SU-DHL-6 (cell line): Measurements from ENCODE around the gene PSMB9.
A peak's percentile ranks its signal among the peaks of the same experiment; 100 is the strongest.

Source experiments
- H2AFZ ChIP-seq: fragments of 200-600 bp; sonication (generic); 2 replicates; pipeline ENCODE4 v1.6.1; 2014; ENCODE audit warnings: low read depth, mild to moderate bottlenecking, moderate library complexity, mixed read lengths, antibody characterized with exemption, low read length; ENCODE audit not compliant: severe bottlenecking
- H3F3A ChIP-seq: fragments of 200-600 bp; shearing (Covaris generic); 2 replicates; pipeline ENCODE4 v1.6.0; 2016; ENCODE audit warnings: antibody characterized with exemption, mild to moderate bottlenecking; ENCODE audit not compliant: insufficient read depth
- H3K27ac ChIP-seq: fragments of 200-600 bp; sonication (generic); 2 replicates; pipeline ENCODE4 v1.5.1; 2016; ENCODE audit warnings: low read depth, mild to moderate bottlenecking, low read length, moderate library complexity, mixed read lengths
- H3K27me3 ChIP-seq: fragments of 200-600 bp; sonication (generic), shearing (Covaris generic); 2 replicates; pipeline ENCODE4 v1.6.0; 2014; ENCODE audit warnings: mild to moderate bottlenecking, low read length
- H3K36me3 ChIP-seq: fragments of 200-600 bp; sonication (generic); 2 replicates; pipeline ENCODE4 v1.6.1; 2014; ENCODE audit warnings: mild to moderate bottlenecking, low read length, mixed read lengths
- H3K4me2 ChIP-seq: fragments of 300-600, 200-600 bp; shearing (Covaris generic), sonication (generic); 2 replicates; pipeline ENCODE4 v1.6.0; 2014; ENCODE audit warnings: low read length, low read depth, mild to moderate bottlenecking; ENCODE audit not compliant: poor library complexity, severe bottlenecking
- H3K4me3 ChIP-seq: fragments of 200-600 bp; sonication (generic); 2 replicates; pipeline ENCODE4 v1.5.1; 2014; ENCODE audit warnings: antibody characterized with exemption, low read length, mild to moderate bottlenecking, mixed read lengths; ENCODE audit not compliant: insufficient read depth, poor library complexity, severe bottlenecking
- H3K79me2 ChIP-seq: fragments of 200-600 bp; sonication (generic); 2 replicates; pipeline ENCODE4 v1.6.1; 2014; ENCODE audit warnings: mild to moderate bottlenecking, low read length, moderate library complexity; ENCODE audit not compliant: insufficient read depth
- H3K9ac ChIP-seq: fragments of 200-600 bp; sonication (generic); 2 replicates; pipeline ENCODE4 v1.7.0; 2014; ENCODE audit warnings: mild to moderate bottlenecking, low read length
- H3K9me2 ChIP-seq: fragments of 200-600 bp; sonication (generic); replicated peaks from 2 replicates; pipeline ENCODE4 v1.6.1; 2014; ENCODE audit warnings: low read length; ENCODE audit not compliant: insufficient read depth
- H3K9me3 ChIP-seq: fragments of 200-600 bp; sonication (generic); 2 replicates; pipeline ENCODE4 v1.6.1; 2014; ENCODE audit warnings: low read length, mixed read lengths; ENCODE audit not compliant: insufficient read depth
- H4K20me1 ChIP-seq: fragments of 200-600 bp; sonication (generic); 2 replicates; pipeline ENCODE4 v1.6.1; 2014; ENCODE audit warnings: low read depth, mild to moderate bottlenecking, antibody characterized with exemption, low read length, moderate library complexity, mixed read lengths
- EZH2phosphoT487 ChIP-seq: fragments of 200-600 bp; sonication (generic), shearing (Covaris generic); conservative IDR thresholded peaks from 2 replicates; pipeline ENCODE4 v1.6.1; 2018; ENCODE audit warnings: mild to moderate bottlenecking, antibody characterized with exemption, low read length, moderate library complexity, mixed read lengths
- TF ChIP-seq, protein P1 (sequence below): fragments of 200-600 bp; sonication (generic); IDR thresholded peaks from one replicate; pipeline ENCODE4 v1.5.1; 2017; ENCODE audit warnings: antibody characterized with exemption, mild to moderate bottlenecking, low read length, moderate library complexity; ENCODE audit not compliant: insufficient read depth, poor library complexity, severe bottlenecking

The PSMB9 gene

DNA sequence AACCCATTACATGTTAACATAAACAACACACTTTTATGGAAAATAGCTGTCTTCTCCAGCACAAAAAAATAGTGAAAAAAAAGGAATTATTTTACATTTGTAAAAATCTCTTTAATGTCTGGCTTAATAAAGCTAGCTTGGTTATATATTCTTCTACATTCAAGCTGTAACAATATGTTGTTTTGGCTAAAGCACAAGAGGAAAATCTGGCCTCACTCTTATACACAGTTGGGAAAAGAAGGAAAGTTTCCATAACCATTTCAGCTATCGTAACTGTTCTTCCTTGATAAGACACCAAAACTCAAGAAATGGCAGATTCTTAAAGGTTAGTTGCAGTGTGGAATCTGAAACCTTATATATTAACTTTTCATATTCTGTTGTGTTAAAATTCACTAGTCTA, 44.8 kb upstream of the PSMB9 start:
- H3K27ac ChIP-seq: no peak overlapping the region
- TF ChIP-seq, protein P1, sequence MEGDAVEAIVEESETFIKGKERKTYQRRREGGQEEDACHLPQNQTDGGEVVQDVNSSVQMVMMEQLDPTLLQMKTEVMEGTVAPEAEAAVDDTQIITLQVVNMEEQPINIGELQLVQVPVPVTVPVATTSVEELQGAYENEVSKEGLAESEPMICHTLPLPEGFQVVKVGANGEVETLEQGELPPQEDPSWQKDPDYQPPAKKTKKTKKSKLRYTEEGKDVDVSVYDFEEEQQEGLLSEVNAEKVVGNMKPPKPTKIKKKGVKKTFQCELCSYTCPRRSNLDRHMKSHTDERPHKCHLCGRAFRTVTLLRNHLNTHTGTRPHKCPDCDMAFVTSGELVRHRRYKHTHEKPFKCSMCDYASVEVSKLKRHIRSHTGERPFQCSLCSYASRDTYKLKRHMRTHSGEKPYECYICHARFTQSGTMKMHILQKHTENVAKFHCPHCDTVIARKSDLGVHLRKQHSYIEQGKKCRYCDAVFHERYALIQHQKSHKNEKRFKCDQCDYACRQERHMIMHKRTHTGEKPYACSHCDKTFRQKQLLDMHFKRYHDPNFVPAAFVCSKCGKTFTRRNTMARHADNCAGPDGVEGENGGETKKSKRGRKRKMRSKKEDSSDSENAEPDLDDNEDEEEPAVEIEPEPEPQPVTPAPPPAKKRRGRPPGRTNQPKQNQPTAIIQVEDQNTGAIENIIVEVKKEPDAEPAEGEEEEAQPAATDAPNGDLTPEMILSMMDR: no peak
- no peak for TF ChIP-seq EZH2phosphoT487
- H3K4me3 ChIP-seq: no peak overlapping the region
- H3K79me2 ChIP-seq: no peaks in the 10 kb centered on the region
- no peak overlapping the region for H3K4me2 ChIP-seq
- no peak overlapping the region for H3K9ac ChIP-seq
- no peaks in the 10 kb centered on the region for H3K9me3 ChIP-seq
- H2AFZ ChIP-seq: no peak overlapping the region
- H3K27me3 ChIP-seq: no peaks in the 10 kb centered on the region
- 0 out of 2 replicates have a peak, but pooled peaks cover 8% of the 10 kb centered on the region for H3K36me3 ChIP-seq
- no peaks in the 10 kb centered on the region for H4K20me1 ChIP-seq
- H3F3A ChIP-seq: peaks cover 11% of the 10 kb centered on the region; the same call in 1 of the 2 replicates
- no peaks in the 10 kb centered on the region for H3K9me2 ChIP-seq

DNA sequence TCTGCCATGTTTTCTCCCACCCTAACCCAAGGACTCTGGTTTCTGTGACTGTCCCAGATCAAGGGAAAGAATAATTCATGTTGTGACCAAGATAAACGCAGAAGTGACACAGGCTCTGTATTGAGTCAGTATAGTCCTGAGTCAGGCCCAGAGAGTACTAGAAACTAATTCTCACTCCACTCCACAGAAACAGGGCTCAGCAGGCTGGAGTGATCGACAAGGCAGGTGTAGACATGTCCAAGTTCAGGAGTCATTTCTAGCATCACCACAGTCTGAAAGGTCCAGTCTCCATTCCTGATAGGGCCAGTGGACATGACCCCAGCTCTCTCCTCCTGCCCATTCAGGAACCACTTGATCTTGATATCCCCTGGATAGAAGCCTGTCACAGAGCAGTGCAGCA, 39.8 kb upstream of the PSMB9 start:
- H3K9me2 ChIP-seq: no peaks in the 10 kb centered on the region
- H3F3A ChIP-seq: peaks cover 31% of the 10 kb centered on the region
- no peaks in the 10 kb centered on the region for H3K9me3 ChIP-seq
- H3K4me3 ChIP-seq: no peak overlapping the region
- no peaks in the 10 kb centered on the region for H3K27me3 ChIP-seq
- no peak overlapping the region for H2AFZ ChIP-seq
- H3K9ac ChIP-seq: no peak overlapping the region
- TF ChIP-seq EZH2phosphoT487: no peak
- TF ChIP-seq, protein P1: no peak
- peak overlapping the region; percentile 61 for H3K4me2 ChIP-seq
- H4K20me1 ChIP-seq: no peaks in the 10 kb centered on the region
- H3K36me3 ChIP-seq: peaks cover 14% of the 10 kb centered on the region; the same call in 1 of the 2 replicates
- H3K27ac ChIP-seq: peak overlapping the region; percentile 85
- peaks cover 12% of the 10 kb centered on the region; the same call in 1 of the 2 replicates for H3K79me2 ChIP-seq

GRCh38 chr6:32815115-32815514, 38.9 kb upstream of the PSMB9 start:
- no peaks in the 10 kb centered on the region for H3K9me2 ChIP-seq
- no peaks in the 10 kb centered on the region for H3K9me3 ChIP-seq
- H3K36me3 ChIP-seq: peaks cover 14% of the 10 kb centered on the region; the same call in 1 of the 2 replicates
- H3F3A ChIP-seq: peaks cover 26% of the 10 kb centered on the region
- peak overlapping the region; percentile 45 for H3K4me3 ChIP-seq
- peak overlapping the region; percentile 61 for H3K9ac ChIP-seq
- H3K27me3 ChIP-seq: no peaks in the 10 kb centered on the region
- H4K20me1 ChIP-seq: no peaks in the 10 kb centered on the region
- peaks cover 12% of the 10 kb centered on the region; the same call in 1 of the 2 replicates for H3K79me2 ChIP-seq
- peak overlapping the region; percentile 85 for H3K27ac ChIP-seq
- H2AFZ ChIP-seq: no peak overlapping the region
- no peak for TF ChIP-seq EZH2phosphoT487
- TF ChIP-seq, protein P1: no peak
- peak overlapping the region; percentile 61 for H3K4me2 ChIP-seq
